Measurements from ENCODE around the gene CDC16.

Gene CDC16

DNA sequence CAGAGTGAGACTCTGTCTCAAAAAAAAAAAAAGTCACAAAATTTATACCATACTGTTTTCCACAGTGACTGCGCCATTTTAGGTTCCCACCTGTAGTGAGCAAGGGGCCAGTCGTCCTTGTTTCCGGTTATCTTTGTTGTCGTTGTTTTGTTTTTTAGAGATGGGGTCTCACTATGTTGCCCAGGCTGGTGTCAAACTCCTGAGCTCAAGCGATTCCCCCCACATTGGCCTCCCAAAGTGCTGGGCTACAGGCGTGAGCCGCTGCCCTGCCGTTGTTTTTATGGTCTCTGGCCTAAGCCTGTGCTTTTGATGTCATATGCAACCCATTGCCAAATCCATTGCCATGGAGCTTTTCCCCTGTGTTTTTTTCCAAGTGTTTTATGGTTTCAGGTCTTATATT, 50.0 kb downstream of the CDC16 start:
- peaks cover 35% of the 10 kb centered on the region for H3K36me3 ChIP-seq (ENCODE audit: control insufficient read depth, insufficient read depth, low read length)
- peaks cover 21% of the 10 kb centered on the region for H3K4me1 ChIP-seq (ENCODE audit: control insufficient read depth, insufficient read depth, low read length, poor library complexity, severe bottlenecking)
- no peak for DNase-seq

DNA sequence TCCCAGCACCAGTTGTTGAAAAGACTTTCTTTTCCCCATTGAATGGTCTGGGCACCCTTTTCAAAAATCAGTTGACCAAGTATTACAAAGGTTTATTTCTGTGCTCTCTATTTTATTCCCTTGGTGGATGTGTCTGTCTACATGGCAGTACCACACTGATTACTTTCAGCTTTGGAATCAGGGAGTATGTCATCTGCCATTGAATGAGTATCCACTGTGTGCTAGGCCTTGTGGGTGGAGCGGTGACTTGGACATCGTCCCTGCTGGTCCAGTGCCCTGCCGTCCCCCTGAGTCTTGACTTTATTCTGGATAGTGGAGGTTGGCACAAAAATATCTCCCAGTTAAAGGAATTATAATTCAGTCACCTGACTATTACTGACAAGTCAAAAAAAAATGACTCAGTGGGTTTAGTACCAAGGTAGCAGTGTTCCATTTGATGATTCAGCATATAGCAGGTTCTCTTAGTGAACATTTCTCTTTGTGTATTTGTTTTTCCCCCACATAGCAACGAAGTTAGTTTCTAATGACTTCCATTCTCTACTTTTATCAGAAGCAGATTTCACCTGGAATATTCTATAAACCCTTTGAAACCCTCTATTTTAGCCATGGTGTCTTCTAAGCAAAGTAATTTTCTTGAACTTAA, 50.6 kb downstream of the CDC16 start:
- Histone ChIP-seq H3K27me3 (replicated peaks; ENCODE audit: control insufficient read depth, insufficient read depth, low read length, poor library complexity, severe bottlenecking) (no peaks in the 10 kb centered on the region), H3K9me3 (ENCODE audit: control insufficient read depth, low read length) (no peaks in the 10 kb centered on the region), H3K4me1 (ENCODE audit: control insufficient read depth, insufficient read depth, low read length, poor library complexity, severe bottlenecking) (peaks cover 21% of the 10 kb centered on the region), H3K4me3 (ENCODE audit: insufficient read depth, low read depth, low read length, poor library complexity, severe bottlenecking) (no peak overlapping the region), H3K27ac (ENCODE audit: insufficient read depth, low read length, poor library complexity, severe bottlenecking) (no peak overlapping the region), H3K36me3 (ENCODE audit: control insufficient read depth, insufficient read depth, low read length) (peaks cover 35% of the 10 kb centered on the region)
- DNase-seq = no peak

More for the DNA sequence above, 50.0 kb downstream of the CDC16 start:
- Histone ChIP-seq H3K27ac (ENCODE audit: insufficient read depth, low read length, poor library complexity, severe bottlenecking) (no peak overlapping the region), H3K9me3 (ENCODE audit: control insufficient read depth, low read length) (no peaks in the 10 kb centered on the region), H3K27me3 (replicated peaks; ENCODE audit: control insufficient read depth, insufficient read depth, low read length, poor library complexity, severe bottlenecking) (no peaks in the 10 kb centered on the region), H3K4me3 (ENCODE audit: insufficient read depth, low read depth, low read length, poor library complexity, severe bottlenecking) (no peak overlapping the region)

DNA sequence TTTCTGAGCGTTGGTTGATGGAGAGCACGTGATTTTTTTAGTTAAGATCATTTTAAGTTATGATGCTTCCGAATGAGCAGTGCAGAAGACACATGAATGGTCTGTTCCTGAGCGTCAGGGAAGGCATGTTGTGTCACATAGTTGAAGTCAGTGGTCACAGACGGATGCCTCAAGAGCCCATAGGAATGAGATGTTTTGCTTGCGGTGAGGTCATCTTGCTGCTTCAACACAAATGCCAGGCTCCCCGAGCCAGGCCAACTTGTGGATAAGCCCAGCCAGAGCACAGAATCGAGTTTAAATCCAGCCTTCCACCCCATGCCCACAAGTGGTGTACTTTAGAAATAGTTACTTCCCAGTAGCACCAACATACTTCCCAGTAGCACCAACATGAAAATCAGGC, 52.1 kb downstream of the CDC16 start:
- Histone ChIP-seq H3K36me3 (ENCODE audit: control insufficient read depth, insufficient read depth, low read length) (peaks cover 35% of the 10 kb centered on the region), H3K9me3 (ENCODE audit: control insufficient read depth, low read length) (no peaks in the 10 kb centered on the region), H3K27ac (ENCODE audit: insufficient read depth, low read length, poor library complexity, severe bottlenecking) (no peak overlapping the region), H3K4me1 (ENCODE audit: control insufficient read depth, insufficient read depth, low read length, poor library complexity, severe bottlenecking) (peaks cover 13% of the 10 kb centered on the region), H3K27me3 (replicated peaks; ENCODE audit: control insufficient read depth, insufficient read depth, low read length, poor library complexity, severe bottlenecking) (no peaks in the 10 kb centered on the region), H3K4me3 (ENCODE audit: insufficient read depth, low read depth, low read length, poor library complexity, severe bottlenecking) (no peak overlapping the region)
- DNase-seq = no peak

DNA sequence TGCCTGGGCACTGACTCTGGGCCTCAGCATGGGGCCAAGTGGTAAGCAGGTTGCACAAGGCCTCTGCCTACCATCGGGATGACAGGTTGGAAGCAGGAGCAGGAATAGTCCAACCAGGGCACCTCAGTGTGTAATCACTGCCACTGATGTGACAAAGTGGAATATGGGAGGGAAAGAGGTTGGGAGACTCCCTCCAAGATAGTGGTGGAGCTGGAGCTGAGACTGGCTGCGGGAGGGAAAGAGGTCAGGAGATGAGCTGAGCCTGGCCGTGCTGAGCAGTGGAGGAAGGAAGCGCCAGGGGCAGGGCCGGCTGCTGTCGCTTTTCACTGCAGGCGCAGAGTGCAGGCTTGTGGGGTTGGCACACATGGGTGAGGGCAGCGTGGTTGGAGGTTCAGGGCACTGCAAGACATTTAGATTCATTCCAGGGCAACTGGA, 53.5 kb downstream of the CDC16 start:
- peaks cover 3% of the 10 kb centered on the region for H3K4me1 ChIP-seq (ENCODE audit: control insufficient read depth, insufficient read depth, low read length, poor library complexity, severe bottlenecking)
- no peak overlapping the region for H3K4me3 ChIP-seq (ENCODE audit: insufficient read depth, low read depth, low read length, poor library complexity, severe bottlenecking)
- H3K27me3 ChIP-seq (replicated peaks; ENCODE audit: control insufficient read depth, insufficient read depth, low read length, poor library complexity, severe bottlenecking) = no peaks in the 10 kb centered on the region
- H3K36me3 ChIP-seq (ENCODE audit: control insufficient read depth, insufficient read depth, low read length) = peaks cover 44% of the 10 kb centered on the region
- H3K9me3 ChIP-seq (ENCODE audit: control insufficient read depth, low read length) = no peaks in the 10 kb centered on the region
- no peak for DNase-seq
- H3K27ac ChIP-seq (ENCODE audit: insufficient read depth, low read length, poor library complexity, severe bottlenecking) = no peak overlapping the region

DNA sequence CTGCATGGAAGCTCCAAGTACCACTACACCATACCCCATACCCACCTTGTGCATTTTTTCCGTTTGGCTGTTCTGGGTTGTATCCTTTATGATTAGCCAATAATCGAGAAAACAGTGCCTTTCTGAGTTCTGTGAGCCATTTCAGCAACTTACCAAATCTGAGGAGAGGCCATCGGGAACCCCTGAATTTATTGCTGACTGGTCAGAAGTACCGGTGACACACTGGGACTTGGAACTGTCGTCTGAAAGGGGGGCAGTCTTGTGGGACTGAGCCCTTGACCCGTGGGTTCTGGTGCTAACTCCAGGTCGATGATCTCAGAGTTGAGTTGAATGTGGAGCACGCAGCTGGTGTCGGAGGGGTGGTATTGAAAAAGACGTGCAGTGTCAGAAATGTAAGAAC, 61.8 kb downstream of the CDC16 start:
- no peaks in the 10 kb centered on the region for H3K9me3 ChIP-seq (ENCODE audit: control insufficient read depth, low read length)
- H3K27me3 ChIP-seq (replicated peaks; ENCODE audit: control insufficient read depth, insufficient read depth, low read length, poor library complexity, severe bottlenecking) = no peaks in the 10 kb centered on the region
- H3K36me3 ChIP-seq (ENCODE audit: control insufficient read depth, insufficient read depth, low read length) = peaks cover 33% of the 10 kb centered on the region
- no peak for DNase-seq
- no peak overlapping the region for H3K4me3 ChIP-seq (ENCODE audit: insufficient read depth, low read depth, low read length, poor library complexity, severe bottlenecking)
- no peaks in the 10 kb centered on the region for H3K4me1 ChIP-seq (ENCODE audit: control insufficient read depth, insufficient read depth, low read length, poor library complexity, severe bottlenecking)
- H3K27ac ChIP-seq (ENCODE audit: insufficient read depth, low read length, poor library complexity, severe bottlenecking) = no peak overlapping the region

DNA sequence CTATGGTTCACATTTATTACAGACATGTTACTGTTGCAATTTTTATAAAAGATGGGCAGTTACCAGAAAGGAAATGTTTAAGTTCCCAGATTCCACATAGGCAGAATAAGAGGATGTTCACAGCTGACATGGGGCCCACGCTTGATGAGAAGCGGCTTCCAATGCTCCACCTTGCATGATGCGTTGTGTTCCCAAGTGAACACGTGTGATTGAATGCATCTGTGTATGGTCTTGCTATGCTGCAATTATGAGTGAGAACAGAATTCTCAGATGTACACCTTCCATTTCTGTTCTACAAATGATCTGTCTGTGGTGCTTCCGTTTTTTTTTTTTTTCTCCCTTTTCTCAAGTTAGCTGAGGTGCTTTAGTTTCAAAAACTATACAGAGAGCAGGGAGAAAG, 62.2 kb downstream of the CDC16 start:
- H3K36me3 ChIP-seq (ENCODE audit: control insufficient read depth, insufficient read depth, low read length) = peaks cover 38% of the 10 kb centered on the region
- no peaks in the 10 kb centered on the region for H3K9me3 ChIP-seq (ENCODE audit: control insufficient read depth, low read length)

DNA sequence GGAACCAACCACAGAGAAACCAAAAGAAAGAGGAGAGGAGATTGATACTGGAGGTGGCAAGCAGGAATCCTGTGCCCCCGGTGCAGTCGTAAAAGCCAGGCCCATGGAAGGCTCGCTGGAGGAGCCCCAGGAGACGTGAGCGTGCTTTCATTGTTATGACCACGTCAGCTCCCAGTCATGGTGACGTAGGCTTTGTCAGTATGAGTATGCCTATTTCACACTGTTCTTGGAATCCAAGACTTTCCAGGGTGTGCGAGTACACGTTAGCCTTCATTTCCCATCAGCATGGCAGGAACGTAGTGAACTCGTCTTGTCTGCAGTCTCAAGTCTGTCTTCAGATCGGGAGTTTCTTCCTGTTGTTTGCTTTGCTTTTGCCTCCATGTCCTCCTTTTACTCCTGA, 64.2 kb downstream of the CDC16 start:
- DNase-seq = no peak
- H3K36me3 ChIP-seq (ENCODE audit: control insufficient read depth, insufficient read depth, low read length) = peaks cover 44% of the 10 kb centered on the region
- no peak overlapping the region for H3K27ac ChIP-seq (ENCODE audit: insufficient read depth, low read length, poor library complexity, severe bottlenecking)
- no peaks in the 10 kb centered on the region for H3K9me3 ChIP-seq (ENCODE audit: control insufficient read depth, low read length)
- no peaks in the 10 kb centered on the region for H3K27me3 ChIP-seq (replicated peaks; ENCODE audit: control insufficient read depth, insufficient read depth, low read length, poor library complexity, severe bottlenecking)
- no peak overlapping the region for H3K4me3 ChIP-seq (ENCODE audit: insufficient read depth, low read depth, low read length, poor library complexity, severe bottlenecking)
- no peaks in the 10 kb centered on the region for H3K4me1 ChIP-seq (ENCODE audit: control insufficient read depth, insufficient read depth, low read length, poor library complexity, severe bottlenecking)

More for the DNA sequence above, 62.2 kb downstream of the CDC16 start:
- Histone ChIP-seq H3K27ac (ENCODE audit: insufficient read depth, low read length, poor library complexity, severe bottlenecking) (no peak overlapping the region), H3K4me3 (ENCODE audit: insufficient read depth, low read depth, low read length, poor library complexity, severe bottlenecking) (no peak overlapping the region), H3K4me1 (ENCODE audit: control insufficient read depth, insufficient read depth, low read length, poor library complexity, severe bottlenecking) (no peaks in the 10 kb centered on the region), H3K27me3 (replicated peaks; ENCODE audit: control insufficient read depth, insufficient read depth, low read length, poor library complexity, severe bottlenecking) (no peaks in the 10 kb centered on the region)
- no peak for DNase-seq

DNA sequence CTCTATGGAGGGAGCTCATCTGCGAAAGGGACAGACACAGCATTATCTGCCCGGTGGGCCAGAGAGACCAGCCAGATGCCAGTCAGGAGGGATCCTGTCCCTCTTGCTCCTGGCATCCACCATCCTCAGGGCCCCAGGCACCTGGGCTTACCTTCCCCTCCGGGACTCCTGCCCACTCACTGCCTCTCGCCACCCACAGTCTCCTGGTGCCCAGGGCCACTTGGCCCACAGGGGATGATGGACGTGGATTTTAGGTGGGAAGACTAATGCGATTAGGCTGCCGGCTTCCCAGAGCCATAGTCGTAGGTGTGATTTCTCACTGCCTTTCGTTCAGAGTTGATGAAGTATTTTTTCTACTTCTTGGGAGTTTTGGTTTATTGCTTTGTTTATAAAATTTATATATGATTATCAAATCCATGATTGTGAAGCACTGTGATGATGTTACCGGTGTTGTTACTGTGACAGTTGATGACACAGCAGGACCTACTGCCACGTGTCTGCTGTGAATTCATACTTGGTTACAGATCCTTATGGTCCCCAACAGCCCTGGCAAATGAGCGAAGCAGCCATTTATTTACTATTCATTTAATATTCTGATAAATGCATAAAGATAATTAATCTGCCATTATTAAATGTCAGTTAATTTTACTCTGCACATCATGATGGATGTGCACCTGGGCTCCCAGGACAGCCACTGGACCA, 65.1 kb downstream of the CDC16 start:
- no peak for DNase-seq
- Histone ChIP-seq H3K36me3 (ENCODE audit: control insufficient read depth, insufficient read depth, low read length) (peaks cover 48% of the 10 kb centered on the region), H3K27ac (ENCODE audit: insufficient read depth, low read length, poor library complexity, severe bottlenecking) (no peak overlapping the region), H3K27me3 (replicated peaks; ENCODE audit: control insufficient read depth, insufficient read depth, low read length, poor library complexity, severe bottlenecking) (no peaks in the 10 kb centered on the region), H3K9me3 (ENCODE audit: control insufficient read depth, low read length) (no peaks in the 10 kb centered on the region), H3K4me3 (ENCODE audit: insufficient read depth, low read depth, low read length, poor library complexity, severe bottlenecking) (no peak overlapping the region), H3K4me1 (ENCODE audit: control insufficient read depth, insufficient read depth, low read length, poor library complexity, severe bottlenecking) (no peaks in the 10 kb centered on the region)

DNA sequence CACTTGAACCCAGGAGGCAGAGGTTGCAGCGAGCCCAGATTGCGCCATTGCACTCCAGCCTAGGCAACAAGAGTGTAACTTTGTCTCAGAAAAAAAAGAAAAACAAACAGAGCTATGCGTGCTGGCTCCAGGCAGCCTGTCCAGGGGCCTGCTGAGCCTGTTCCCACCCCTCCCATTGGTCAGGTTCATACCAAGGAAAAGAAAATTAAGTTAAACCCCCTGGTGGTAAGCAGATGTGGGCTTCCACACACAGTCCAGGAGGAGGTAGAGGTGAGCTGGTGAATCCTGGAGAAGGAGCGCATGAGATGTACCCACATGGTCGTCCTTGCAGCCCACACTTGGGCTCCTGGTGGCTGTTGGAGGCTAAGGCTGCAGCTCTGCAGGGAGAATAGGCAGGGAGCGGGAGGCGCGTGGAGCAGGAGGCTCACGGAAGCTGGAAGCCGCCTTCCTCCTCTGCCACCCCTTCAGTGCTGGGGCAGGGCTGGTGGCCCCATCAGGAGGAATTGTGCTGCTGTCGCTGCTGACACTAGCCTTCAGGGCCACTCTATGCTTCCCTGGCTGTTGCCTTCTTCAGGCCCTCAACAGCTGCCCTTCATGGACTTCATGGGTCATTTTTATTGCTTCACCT, 69.1 kb downstream of the CDC16 start:
- Histone ChIP-seq H3K9me3 (ENCODE audit: control insufficient read depth, low read length) (no peaks in the 10 kb centered on the region), H3K27ac (ENCODE audit: insufficient read depth, low read length, poor library complexity, severe bottlenecking) (no peak overlapping the region), H3K4me1 (ENCODE audit: control insufficient read depth, insufficient read depth, low read length, poor library complexity, severe bottlenecking) (no peaks in the 10 kb centered on the region), H3K36me3 (ENCODE audit: control insufficient read depth, insufficient read depth, low read length) (peaks cover 38% of the 10 kb centered on the region), H3K4me3 (ENCODE audit: insufficient read depth, low read depth, low read length, poor library complexity, severe bottlenecking) (no peak overlapping the region), H3K27me3 (replicated peaks; ENCODE audit: control insufficient read depth, insufficient read depth, low read length, poor library complexity, severe bottlenecking) (no peaks in the 10 kb centered on the region)
- DNase-seq = no peak

DNA sequence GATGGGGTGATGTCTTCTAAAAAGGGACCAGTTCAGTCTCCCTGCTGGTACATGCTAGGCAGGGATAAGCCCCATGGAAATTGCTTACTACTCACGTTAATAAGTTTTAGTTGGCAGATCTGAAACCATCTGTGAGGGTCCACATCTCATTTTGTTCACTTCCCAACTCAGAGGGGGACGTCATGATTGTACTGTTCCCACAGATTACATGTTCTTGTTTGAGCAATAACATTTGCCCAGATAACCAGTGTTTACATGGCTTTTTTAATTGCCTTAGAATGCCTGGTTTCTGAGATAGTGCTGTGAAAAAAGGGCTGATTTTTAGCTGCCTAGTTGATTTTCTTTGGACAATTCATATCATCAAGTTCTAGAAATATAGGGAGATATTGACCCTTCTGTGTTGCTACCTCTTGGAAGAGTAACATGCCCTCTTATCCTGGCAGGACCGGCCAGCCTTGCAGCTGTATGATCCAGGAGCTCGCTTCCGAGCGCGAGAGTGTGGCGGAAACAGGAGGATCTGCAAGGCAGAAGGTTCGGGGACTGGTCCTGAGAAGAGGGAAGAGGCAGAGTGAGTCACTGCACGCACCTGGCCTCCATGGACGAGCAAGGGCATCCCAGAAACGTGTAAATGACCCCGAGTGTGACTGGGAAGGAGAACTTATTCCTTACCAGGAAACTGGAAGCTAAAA, 69.8 kb downstream of the CDC16 start:
- peaks cover 33% of the 10 kb centered on the region for H3K36me3 ChIP-seq (ENCODE audit: control insufficient read depth, insufficient read depth, low read length)
- no peak overlapping the region for H3K27ac ChIP-seq (ENCODE audit: insufficient read depth, low read length, poor library complexity, severe bottlenecking)

More for the DNA sequence above, 69.8 kb downstream of the CDC16 start:
- no peaks in the 10 kb centered on the region for H3K4me1 ChIP-seq (ENCODE audit: control insufficient read depth, insufficient read depth, low read length, poor library complexity, severe bottlenecking)
- no peak overlapping the region for H3K4me3 ChIP-seq (ENCODE audit: insufficient read depth, low read depth, low read length, poor library complexity, severe bottlenecking)
- no peak for DNase-seq
- no peaks in the 10 kb centered on the region for H3K9me3 ChIP-seq (ENCODE audit: control insufficient read depth, low read length)
- no peaks in the 10 kb centered on the region for H3K27me3 ChIP-seq (replicated peaks; ENCODE audit: control insufficient read depth, insufficient read depth, low read length, poor library complexity, severe bottlenecking)
